Glutamatergic neuron (in vitro differentiated cells): ENCODE data around the gene NKPD1. TPM values are rescaled to one million over a fixed set of nuclear protein-coding genes. Genes with fewer than 3 reads are reported as not detected.

ENCODE experiments used
- DNase-seq: peaks from one replicate; pipeline ENCODE4 v3.0.0; 2022
- H3K27ac Mint-ChIP-seq: one replicate; pipeline ENCODE4 v1.8.0; 2020; ENCODE audit warnings: mild to moderate bottlenecking, mixed read lengths, inconsistent platforms; ENCODE audit not compliant: unreplicated experiment
- H3K27me3 Mint-ChIP-seq: one replicate; pipeline ENCODE4 v1.8.0; 2020; ENCODE audit warnings: mild to moderate bottlenecking, moderate library complexity, mixed read lengths, inconsistent platforms; ENCODE audit not compliant: unreplicated experiment
- H3K36me3 Mint-ChIP-seq: one replicate; pipeline ENCODE4 v1.8.0; 2020; ENCODE audit warnings: mild to moderate bottlenecking, mixed read lengths, inconsistent platforms; ENCODE audit not compliant: unreplicated experiment
- H3K4me1 Mint-ChIP-seq: one replicate; pipeline ENCODE4 v1.8.0; 2020; ENCODE audit warnings: mild to moderate bottlenecking, low read depth, mixed read lengths, inconsistent platforms; ENCODE audit not compliant: unreplicated experiment
- H3K4me3 Mint-ChIP-seq: one replicate; pipeline ENCODE4 v1.8.0; 2020; ENCODE audit warnings: mild to moderate bottlenecking, mixed read lengths, inconsistent platforms; ENCODE audit not compliant: unreplicated experiment
- H3K9me3 Mint-ChIP-seq: one replicate; pipeline ENCODE4 v1.8.0; 2020; ENCODE audit warnings: mild to moderate bottlenecking, moderate library complexity, mixed read lengths, inconsistent platforms; ENCODE audit not compliant: unreplicated experiment
- CTCF ChIP-seq: fragments of 200-600 bp; sonication (generic); IDR thresholded peaks from one replicate; pipeline ENCODE4 v1.5.0; 2021; ENCODE audit not compliant: partially characterized antibody, unreplicated experiment
- total RNA-seq: library from RNA; stranded (reverse); fragmentation: NEBNext Ultra II Directional; extraction: Animal tissue kit (Norgen Biotek cat#: 25700); gene quantifications from one replicate; pipeline ENCODE4 v1.2.1, GENCODE V29; 2021; ENCODE audit not compliant: unreplicated experiment

Gene NKPD1
- total RNA-seq, 1 donor from 2014 or later = 1.2 TPM

DNA sequence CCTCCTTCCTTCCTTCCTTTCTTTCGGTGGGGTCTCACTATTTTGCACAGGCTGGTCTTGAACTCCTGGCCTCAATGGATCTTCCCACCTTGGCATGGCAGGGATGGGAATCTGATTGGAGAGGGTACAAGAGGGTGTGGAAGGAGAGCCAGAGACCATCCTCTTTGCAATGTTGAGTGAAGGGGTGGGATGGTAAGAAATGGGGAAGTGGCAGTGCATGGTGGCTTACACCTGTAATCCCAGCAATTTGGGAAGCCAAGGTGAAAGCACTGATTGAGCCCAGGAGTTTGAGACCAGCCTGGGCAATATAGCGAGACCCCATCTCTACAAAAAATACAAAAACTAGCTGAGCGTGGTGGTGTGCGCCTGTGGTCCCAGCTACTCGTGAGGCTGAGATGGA lies 23.3 kb upstream of the NKPD1 start:
- Mint-ChIP-seq H3K4me1 (peaks cover 4% of the 10 kb centered on the region), H3K27me3 (peaks cover 2% of the 10 kb centered on the region), H3K27ac (no peak overlapping the region), H3K9me3 (peaks cover 3% of the 10 kb centered on the region), H3K36me3 (no peaks in the 10 kb centered on the region), H3K4me3 (no peak overlapping the region)
- no peak for DNase-seq
- no peak for TF ChIP-seq CTCF

GRCh38 chr19:45182758-45183157 lies 22.0 kb upstream of the NKPD1 start:
- peaks cover 11% of the 10 kb centered on the region for H3K9me3 Mint-ChIP-seq

DNA sequence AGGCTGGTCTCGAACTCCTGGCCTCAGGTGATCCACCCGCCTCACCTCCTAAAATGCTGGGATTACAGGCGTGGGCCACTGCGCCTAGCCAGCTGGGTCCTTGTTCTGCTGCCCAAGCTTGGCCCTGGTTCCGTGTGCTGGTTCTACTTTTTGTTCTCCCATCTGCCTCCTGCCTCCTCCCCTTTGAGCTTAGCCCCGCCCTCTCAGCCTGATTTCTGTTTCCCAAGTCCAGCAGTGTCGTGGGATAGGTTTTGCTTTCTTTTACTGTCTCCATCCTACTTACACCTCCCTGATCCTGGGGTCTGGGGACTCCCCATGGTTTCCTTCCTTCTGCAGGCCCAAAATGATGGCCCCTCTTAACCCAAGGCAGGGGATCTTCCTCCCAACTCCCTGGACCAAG lies 20.2 kb upstream of the NKPD1 start:
- H3K4me1 Mint-ChIP-seq = peaks cover 4% of the 10 kb centered on the region
- no peak for TF ChIP-seq CTCF
- H3K9me3 Mint-ChIP-seq = peaks cover 11% of the 10 kb centered on the region
- no peak for DNase-seq
- no peak overlapping the region for H3K27ac Mint-ChIP-seq
- peaks cover 7% of the 10 kb centered on the region for H3K27me3 Mint-ChIP-seq
- peak overlapping the region; percentile 41 for H3K4me3 Mint-ChIP-seq
- H3K36me3 Mint-ChIP-seq = no peaks in the 10 kb centered on the region

More at GRCh38 chr19:45182758-45183157, 22.0 kb upstream of the NKPD1 start:
- Mint-ChIP-seq H3K27ac (no peak overlapping the region), H3K4me1 (peaks cover 4% of the 10 kb centered on the region), H3K36me3 (no peaks in the 10 kb centered on the region), H3K4me3 (no peak overlapping the region), H3K27me3 (peaks cover 7% of the 10 kb centered on the region)
- no peak for DNase-seq
- TF ChIP-seq CTCF = no peak

- Mint-ChIP-seq H3K4me3 (peak overlapping the region; percentile 80), H3K27me3 (peaks cover 7% of the 10 kb centered on the region), H3K27ac (peak overlapping the region; percentile 22), H3K9me3 (peaks cover 11% of the 10 kb centered on the region), H3K36me3 (no peaks in the 10 kb centered on the region), H3K4me1 (peaks cover 4% of the 10 kb centered on the region)
- no peak for DNase-seq
- TF ChIP-seq CTCF = no peak
Observed at GRCh38 chr19:45179892-45180370, 19.1 kb upstream of the NKPD1 start.

GRCh38 chr19:45179072-45179891 lies 18.5 kb upstream of the NKPD1 start:
- peaks cover 11% of the 10 kb centered on the region for H3K9me3 Mint-ChIP-seq
- TF ChIP-seq CTCF = no peak
- H3K27ac Mint-ChIP-seq = peak overlapping the region; percentile 22
- peaks cover 4% of the 10 kb centered on the region for H3K4me1 Mint-ChIP-seq
- no peaks in the 10 kb centered on the region for H3K36me3 Mint-ChIP-seq
- peaks cover 7% of the 10 kb centered on the region for H3K27me3 Mint-ChIP-seq
- peak overlapping the region; percentile 99 for H3K4me3 Mint-ChIP-seq
- DNase-seq = peak; percentile 56
